OCI-LY3 (cell line): ENCODE measurements around the gene PCNP.
"Not testable (repeated sequence)": the region's sequence is repeated elsewhere in the genome, so short reads cannot be mapped to it uniquely, and the experiment has no call there.

Experiments
- H2AFZ ChIP-seq: fragments of 200-600, 300-600 bp; shearing (Covaris generic); 2 replicates; pipeline ENCODE4 v1.6.0; 2014; ENCODE audit warnings: antibody characterized with exemption, low read depth, low read length
- H3K27ac ChIP-seq: fragments of 200-600, 300-600 bp; sonication (generic); 2 replicates; pipeline ENCODE4 v1.5.1; 2014; ENCODE audit warnings: mild to moderate bottlenecking, low read length, moderate library complexity, mixed read lengths
- H3K27me3 ChIP-seq: fragments of 200-600, 300-600 bp; sonication (generic); 2 replicates; pipeline ENCODE4 v1.6.1; 2014; ENCODE audit warnings: low read depth, low read length, mixed read lengths
- H3K36me3 ChIP-seq: fragments of 200-600, 300-600 bp; sonication (generic); replicated peaks from 2 replicates; pipeline ENCODE3; 2014; ENCODE audit warnings: low read depth, low read length, mixed read lengths
- H3K4me1 ChIP-seq: fragments of 300-600, 200-600 bp; sonication (generic); 2 replicates; pipeline ENCODE4 v1.6.1; 2014; ENCODE audit warnings: low read length, mixed read lengths
- H3K4me2 ChIP-seq: fragments of 200-600, 300-600 bp; sonication (generic); 2 replicates; pipeline ENCODE4 v1.6.1; 2014; ENCODE audit warnings: low read length, mixed read lengths
- H3K4me3 ChIP-seq: fragments of 300-600, 200-600 bp; sonication (generic); 2 replicates; pipeline ENCODE4 v1.5.1; 2014; ENCODE audit warnings: antibody characterized with exemption, mild to moderate bottlenecking, low read length, moderate library complexity
- H3K79me2 ChIP-seq: fragments of 300-600, 200-600 bp; shearing (Covaris generic); 2 replicates; pipeline ENCODE4 v1.6.1; 2014; ENCODE audit warnings: mild to moderate bottlenecking, low read length, mixed read lengths
- H3K9ac ChIP-seq: fragments of 300-600, 200-600 bp; shearing (Covaris generic); 2 replicates; pipeline ENCODE4 v1.6.0; 2014; ENCODE audit warnings: mild to moderate bottlenecking, low read length, moderate library complexity
- H3K9me3 ChIP-seq: fragments of 200-600, 300-600 bp; shearing (Covaris generic); 2 replicates; pipeline ENCODE4 v1.6.1; 2014; ENCODE audit warnings: low read length, mixed read lengths; ENCODE audit not compliant: insufficient read depth
- H4K20me1 ChIP-seq: fragments of 200-600, 300-600 bp; sonication (generic); 2 replicates; pipeline ENCODE4 v1.6.1; 2016; ENCODE audit warnings: low read length, mixed read lengths; ENCODE audit not compliant: insufficient read depth
- EZH2phosphoT487 ChIP-seq: fragments of 200-600 bp; shearing (Covaris generic); IDR thresholded peaks from 2 replicates; pipeline ENCODE4 v1.6.1; 2018; ENCODE audit warnings: antibody characterized with exemption, mixed run types, low read depth
- TF ChIP-seq, protein P1 (sequence below): fragments of 200-600, 300-600 bp; sonication (generic); IDR thresholded peaks from 2 replicates; pipeline ENCODE4 v1.5.1; 2014; ENCODE audit warnings: antibody characterized with exemption, low read length, low read depth

The PCNP gene

GRCh38 chr3:101640256-101640655 is 66.3 kb downstream of the PCNP start:
- no peaks in the 10 kb centered on the region for H3K79me2 ChIP-seq

GRCh38 chr3:101641397-101642115 is 67.6 kb downstream of the PCNP start:
- not testable (repeated sequence) for H3K4me2 ChIP-seq, H3K79me2 ChIP-seq, H2AFZ ChIP-seq, H3K27me3 ChIP-seq, H3K9ac ChIP-seq, H3K9me3 ChIP-seq, H3K27ac ChIP-seq, H3K36me3 ChIP-seq, H4K20me1 ChIP-seq, H3K4me1 ChIP-seq, H3K4me3 ChIP-seq

More at GRCh38 chr3:101640256-101640655, 66.3 kb downstream of the PCNP start:
- H3K4me2 ChIP-seq, result no peak overlapping the region
- H3K4me3 ChIP-seq, result no peak overlapping the region
- H3K36me3 ChIP-seq, result no peaks in the 10 kb centered on the region
- H3K27me3 ChIP-seq, result no peaks in the 10 kb centered on the region
- no peaks in the 10 kb centered on the region for H3K9me3 ChIP-seq
- no peak overlapping the region for H3K9ac ChIP-seq
- H3K27ac ChIP-seq, result no peak overlapping the region
- no peaks in the 10 kb centered on the region for H4K20me1 ChIP-seq
- TF ChIP-seq EZH2phosphoT487, result no peak
- TF ChIP-seq, protein P1, sequence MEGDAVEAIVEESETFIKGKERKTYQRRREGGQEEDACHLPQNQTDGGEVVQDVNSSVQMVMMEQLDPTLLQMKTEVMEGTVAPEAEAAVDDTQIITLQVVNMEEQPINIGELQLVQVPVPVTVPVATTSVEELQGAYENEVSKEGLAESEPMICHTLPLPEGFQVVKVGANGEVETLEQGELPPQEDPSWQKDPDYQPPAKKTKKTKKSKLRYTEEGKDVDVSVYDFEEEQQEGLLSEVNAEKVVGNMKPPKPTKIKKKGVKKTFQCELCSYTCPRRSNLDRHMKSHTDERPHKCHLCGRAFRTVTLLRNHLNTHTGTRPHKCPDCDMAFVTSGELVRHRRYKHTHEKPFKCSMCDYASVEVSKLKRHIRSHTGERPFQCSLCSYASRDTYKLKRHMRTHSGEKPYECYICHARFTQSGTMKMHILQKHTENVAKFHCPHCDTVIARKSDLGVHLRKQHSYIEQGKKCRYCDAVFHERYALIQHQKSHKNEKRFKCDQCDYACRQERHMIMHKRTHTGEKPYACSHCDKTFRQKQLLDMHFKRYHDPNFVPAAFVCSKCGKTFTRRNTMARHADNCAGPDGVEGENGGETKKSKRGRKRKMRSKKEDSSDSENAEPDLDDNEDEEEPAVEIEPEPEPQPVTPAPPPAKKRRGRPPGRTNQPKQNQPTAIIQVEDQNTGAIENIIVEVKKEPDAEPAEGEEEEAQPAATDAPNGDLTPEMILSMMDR, result no peak
- no peak overlapping the region for H2AFZ ChIP-seq
- no peaks in the 10 kb centered on the region for H3K4me1 ChIP-seq

- Histone ChIP-seq H3K9ac (no peak overlapping the region), H3K36me3 (no peaks in the 10 kb centered on the region), H3K4me2 (no peak overlapping the region), H3K27me3 (no peaks in the 10 kb centered on the region), H4K20me1 (no peaks in the 10 kb centered on the region), H3K79me2 (no peaks in the 10 kb centered on the region), H3K4me3 (no peak overlapping the region), H2AFZ (no peak overlapping the region), H3K27ac (no peak overlapping the region), H3K4me1 (no peaks in the 10 kb centered on the region), H3K9me3 (no peaks in the 10 kb centered on the region)
- no peak for TF ChIP-seq EZH2phosphoT487
- TF ChIP-seq, protein P1, result no peak
Observed at GRCh38 chr3:101642441-101642840, 68.5 kb downstream of the PCNP start.

- H2AFZ ChIP-seq, result no peak overlapping the region
- no peaks in the 10 kb centered on the region for H3K36me3 ChIP-seq
- TF ChIP-seq, protein P1, result no peak
- TF ChIP-seq EZH2phosphoT487, result no peak
- H3K27ac ChIP-seq, result no peak overlapping the region
- no peaks in the 10 kb centered on the region for H3K4me1 ChIP-seq
- H3K27me3 ChIP-seq, result no peaks in the 10 kb centered on the region
- no peaks in the 10 kb centered on the region for H4K20me1 ChIP-seq
- H3K4me3 ChIP-seq, result no peak overlapping the region
- H3K79me2 ChIP-seq, result no peaks in the 10 kb centered on the region
- H3K9ac ChIP-seq, result no peak overlapping the region
- no peaks in the 10 kb centered on the region for H3K9me3 ChIP-seq
- no peak overlapping the region for H3K4me2 ChIP-seq
Observed at GRCh38 chr3:101643009-101643844, 69.2 kb downstream of the PCNP start.
